Skeletal muscle satellite cell (primary cell): ENCODE data around the gene DIDO1.

Experiments
- H3K27me3 ChIP-seq: 2 replicates; pipeline ENCODE4 v1.7.0; 2013; ENCODE audit warnings: low read length; ENCODE audit not compliant: control insufficient read depth, insufficient read depth
- H3K36me3 ChIP-seq: 2 replicates; pipeline ENCODE4 v1.7.0; 2013; ENCODE audit warnings: mild to moderate bottlenecking, control low read depth, low read length; ENCODE audit not compliant: insufficient read depth
- H3K4me1 ChIP-seq: 2 replicates; pipeline ENCODE4 v1.7.0; 2013; ENCODE audit warnings: low read length; ENCODE audit not compliant: control insufficient read depth, insufficient read depth
- H3K4me2 ChIP-seq: 2 replicates; pipeline ENCODE4 v1.7.0; 2013; ENCODE audit warnings: mild to moderate bottlenecking, low read length
- H3K4me3 ChIP-seq: 2 replicates; pipeline ENCODE4 v1.7.0; 2013; ENCODE audit warnings: low read length
- H3K9ac ChIP-seq: 2 replicates; pipeline ENCODE4 v1.7.0; 2013; ENCODE audit warnings: mild to moderate bottlenecking, low read depth, low read length, moderate library complexity
- H3K9me3 ChIP-seq: replicated peaks from 2 replicates; pipeline ENCODE4 v1.7.0; 2013; ENCODE audit warnings: mild to moderate bottlenecking, control low read depth, low read length

The DIDO1 gene

GRCh38 chr20:62921119-62921687 lies 5.1 kb downstream of the DIDO1 start:
- peak overlapping the region; percentile 6 for H3K4me2 ChIP-seq
- H3K9me3 ChIP-seq, result no peaks in the 10 kb centered on the region
- H3K36me3 ChIP-seq, result no peaks in the 10 kb centered on the region
- no peaks in the 10 kb centered on the region for H3K27me3 ChIP-seq
- H3K9ac ChIP-seq, result no peak overlapping the region
- H3K4me3 ChIP-seq, result no peak overlapping the region
- peaks cover 45% of the 10 kb centered on the region for H3K4me1 ChIP-seq

GRCh38 chr20:62920039-62920645 lies 6.2 kb downstream of the DIDO1 start:
- Histone ChIP-seq H3K9me3 (no peaks in the 10 kb centered on the region), H3K4me2 (no peak overlapping the region), H3K4me1 (peaks cover 51% of the 10 kb centered on the region), H3K4me3 (no peak overlapping the region), H3K36me3 (no peaks in the 10 kb centered on the region), H3K9ac (no peak overlapping the region), H3K27me3 (no peaks in the 10 kb centered on the region)

GRCh38 chr20:62918831-62919230 lies 7.5 kb downstream of the DIDO1 start:
- no peak overlapping the region for H3K4me2 ChIP-seq
- H3K4me1 ChIP-seq, result peaks cover 51% of the 10 kb centered on the region
- H3K9me3 ChIP-seq, result no peaks in the 10 kb centered on the region
- H3K9ac ChIP-seq, result no peak overlapping the region
- H3K36me3 ChIP-seq, result no peaks in the 10 kb centered on the region
- no peaks in the 10 kb centered on the region for H3K27me3 ChIP-seq
- H3K4me3 ChIP-seq, result no peak overlapping the region

GRCh38 chr20:62918147-62918546 lies 8.2 kb downstream of the DIDO1 start:
- Histone ChIP-seq H3K4me3 (no peak overlapping the region), H3K4me1 (peaks cover 45% of the 10 kb centered on the region), H3K9me3 (no peaks in the 10 kb centered on the region), H3K36me3 (peaks cover 2% of the 10 kb centered on the region), H3K27me3 (no peaks in the 10 kb centered on the region), H3K9ac (no peak overlapping the region), H3K4me2 (no peak overlapping the region)

- Histone ChIP-seq H3K4me2 (no peak overlapping the region), H3K27me3 (no peaks in the 10 kb centered on the region), H3K9ac (no peak overlapping the region), H3K9me3 (no peaks in the 10 kb centered on the region), H3K4me1 (peaks cover 41% of the 10 kb centered on the region), H3K36me3 (peaks cover 5% of the 10 kb centered on the region), H3K4me3 (no peak overlapping the region)
Measured at GRCh38 chr20:62917720-62918119, 8.6 kb downstream of the DIDO1 start.

- H3K9me3 ChIP-seq, result no peaks in the 10 kb centered on the region
- H3K4me1 ChIP-seq, result peaks cover 35% of the 10 kb centered on the region
Measured at GRCh38 chr20:62916703-62917476, 9.4 kb downstream of the DIDO1 start.

GRCh38 chr20:62914970-62915457 lies 11.3 kb downstream of the DIDO1 start:
- Histone ChIP-seq H3K9ac (no peak overlapping the region), H3K4me2 (peak overlapping the region; percentile 5), H3K36me3 (peaks cover 26% of the 10 kb centered on the region), H3K4me3 (no peak overlapping the region), H3K27me3 (no peaks in the 10 kb centered on the region), H3K9me3 (no peaks in the 10 kb centered on the region), H3K4me1 (peaks cover 28% of the 10 kb centered on the region)

More at GRCh38 chr20:62916703-62917476, 9.4 kb downstream of the DIDO1 start:
- Histone ChIP-seq H3K4me2 (no peak overlapping the region), H3K4me3 (no peak overlapping the region), H3K9ac (no peak overlapping the region), H3K27me3 (no peaks in the 10 kb centered on the region), H3K36me3 (peaks cover 8% of the 10 kb centered on the region)

- no peaks in the 10 kb centered on the region for H3K27me3 ChIP-seq
- peaks cover 28% of the 10 kb centered on the region for H3K4me1 ChIP-seq
- peaks cover 31% of the 10 kb centered on the region for H3K36me3 ChIP-seq
- no peak overlapping the region for H3K4me2 ChIP-seq
- H3K4me3 ChIP-seq, result no peak overlapping the region
- no peak overlapping the region for H3K9ac ChIP-seq
- no peaks in the 10 kb centered on the region for H3K9me3 ChIP-seq
Measured at GRCh38 chr20:62914436-62914835, 11.9 kb downstream of the DIDO1 start.

GRCh38 chr20:62913043-62913630 lies 13.2 kb downstream of the DIDO1 start:
- H3K4me1 ChIP-seq, result peaks cover 30% of the 10 kb centered on the region
- no peak overlapping the region for H3K9ac ChIP-seq
- H3K4me3 ChIP-seq, result no peak overlapping the region
- peaks cover 44% of the 10 kb centered on the region for H3K36me3 ChIP-seq
- H3K27me3 ChIP-seq, result no peaks in the 10 kb centered on the region
- H3K9me3 ChIP-seq, result no peaks in the 10 kb centered on the region
- no peak overlapping the region for H3K4me2 ChIP-seq

GRCh38 chr20:62911701-62912280 lies 14.5 kb downstream of the DIDO1 start:
- H3K9ac ChIP-seq, result no peak overlapping the region
- peaks cover 36% of the 10 kb centered on the region for H3K4me1 ChIP-seq
- H3K36me3 ChIP-seq, result peaks cover 55% of the 10 kb centered on the region

GRCh38 chr20:62910777-62911497 lies 15.4 kb downstream of the DIDO1 start:
- Histone ChIP-seq H3K4me3 (no peak overlapping the region), H3K9ac (no peak overlapping the region), H3K9me3 (no peaks in the 10 kb centered on the region), H3K27me3 (no peaks in the 10 kb centered on the region), H3K4me2 (no peak overlapping the region), H3K4me1 (peaks cover 33% of the 10 kb centered on the region), H3K36me3 (peaks cover 63% of the 10 kb centered on the region)

More at GRCh38 chr20:62911701-62912280, 14.5 kb downstream of the DIDO1 start:
- no peaks in the 10 kb centered on the region for H3K9me3 ChIP-seq
- H3K4me2 ChIP-seq, result no peak overlapping the region
- no peaks in the 10 kb centered on the region for H3K27me3 ChIP-seq
- H3K4me3 ChIP-seq, result no peak overlapping the region
